GM12872 (cell line): Measurements from ENCODE around the gene APRT.
A peak's percentile ranks its signal among the peaks of the same experiment; 100 is the strongest.

Experiments used
- TF ChIP-seq, protein P1 (sequence below): IDR thresholded peaks from 3 replicates; pipeline ENCODE4 v1.5.1; 2011; ENCODE audit warnings: low read depth, mild to moderate bottlenecking, low read length, moderate library complexity; ENCODE audit not compliant: insufficient read depth

The APRT gene

DNA sequence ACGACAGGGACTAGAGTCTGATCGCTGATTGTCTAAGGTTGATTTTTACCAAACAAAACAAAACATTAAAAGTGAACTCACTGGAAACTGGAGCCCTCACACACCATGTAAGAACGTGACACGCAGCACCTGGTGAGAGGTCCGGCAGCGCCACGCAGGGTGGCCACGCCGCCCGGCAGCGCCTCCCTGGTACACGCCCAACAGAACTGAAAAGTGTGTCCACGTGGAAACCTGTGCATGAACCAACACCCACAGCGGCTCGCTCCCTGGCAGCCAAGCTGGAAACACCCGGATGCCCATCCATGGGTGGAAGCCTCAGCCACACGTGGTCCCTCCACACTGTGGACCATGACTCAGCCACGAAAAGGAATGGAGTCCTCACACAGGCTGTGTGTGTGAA, 35.9 kb upstream of the APRT start:
- TF ChIP-seq, protein P1, sequence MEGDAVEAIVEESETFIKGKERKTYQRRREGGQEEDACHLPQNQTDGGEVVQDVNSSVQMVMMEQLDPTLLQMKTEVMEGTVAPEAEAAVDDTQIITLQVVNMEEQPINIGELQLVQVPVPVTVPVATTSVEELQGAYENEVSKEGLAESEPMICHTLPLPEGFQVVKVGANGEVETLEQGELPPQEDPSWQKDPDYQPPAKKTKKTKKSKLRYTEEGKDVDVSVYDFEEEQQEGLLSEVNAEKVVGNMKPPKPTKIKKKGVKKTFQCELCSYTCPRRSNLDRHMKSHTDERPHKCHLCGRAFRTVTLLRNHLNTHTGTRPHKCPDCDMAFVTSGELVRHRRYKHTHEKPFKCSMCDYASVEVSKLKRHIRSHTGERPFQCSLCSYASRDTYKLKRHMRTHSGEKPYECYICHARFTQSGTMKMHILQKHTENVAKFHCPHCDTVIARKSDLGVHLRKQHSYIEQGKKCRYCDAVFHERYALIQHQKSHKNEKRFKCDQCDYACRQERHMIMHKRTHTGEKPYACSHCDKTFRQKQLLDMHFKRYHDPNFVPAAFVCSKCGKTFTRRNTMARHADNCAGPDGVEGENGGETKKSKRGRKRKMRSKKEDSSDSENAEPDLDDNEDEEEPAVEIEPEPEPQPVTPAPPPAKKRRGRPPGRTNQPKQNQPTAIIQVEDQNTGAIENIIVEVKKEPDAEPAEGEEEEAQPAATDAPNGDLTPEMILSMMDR, result no peak

DNA sequence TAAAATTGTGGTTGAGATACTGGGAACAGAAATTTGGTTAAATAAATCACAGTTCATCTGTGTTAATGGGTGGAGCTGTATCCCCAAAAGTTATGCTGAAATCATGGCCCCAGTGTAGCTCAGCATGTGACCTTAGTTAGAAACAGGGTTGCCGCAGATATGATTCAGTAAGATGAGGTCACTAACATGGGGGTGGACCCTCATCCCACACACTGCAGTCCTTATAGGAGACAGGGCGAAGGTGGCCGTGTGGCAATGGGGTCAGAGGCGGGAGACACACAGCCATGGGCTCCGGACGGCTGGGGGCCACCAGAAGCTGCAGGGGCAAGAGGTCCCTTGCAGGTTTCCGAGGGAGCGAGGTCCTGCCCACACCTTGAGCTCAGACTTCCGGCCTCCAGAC, 34.4 kb upstream of the APRT start:
- TF ChIP-seq, protein P1, result no peak

DNA sequence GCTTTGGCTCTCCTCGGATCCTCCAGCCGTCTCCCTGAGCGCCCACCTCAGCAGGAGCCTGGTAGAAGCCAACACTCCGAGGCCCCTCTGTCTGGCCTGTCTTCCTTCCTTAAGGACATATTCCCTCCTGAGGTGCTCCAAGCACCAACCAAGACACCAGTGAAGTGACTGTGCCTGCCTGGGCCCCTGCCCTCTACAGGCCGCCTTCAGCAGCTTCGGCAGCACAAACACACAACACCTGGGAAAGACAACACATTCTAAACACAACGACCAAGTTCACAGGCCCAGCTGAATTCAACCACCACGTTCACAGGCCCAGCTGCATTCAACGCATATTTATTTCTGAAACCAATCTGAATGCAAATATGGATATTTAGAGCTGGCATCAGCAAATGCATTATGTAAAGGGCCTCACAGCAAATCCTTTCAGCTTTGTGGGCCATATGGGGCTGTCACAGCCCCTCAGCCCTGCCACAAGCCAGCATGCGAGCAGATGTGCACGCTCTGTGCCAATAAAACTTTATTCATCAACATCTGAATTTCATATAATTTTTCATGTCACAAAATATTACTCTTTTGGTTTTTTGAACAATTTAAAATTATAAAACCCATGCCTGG, 32.8 kb upstream of the APRT start:
- TF ChIP-seq, protein P1, result 0 out of 3 replicates have a peak, but pooled peaks have one; percentile 14

DNA sequence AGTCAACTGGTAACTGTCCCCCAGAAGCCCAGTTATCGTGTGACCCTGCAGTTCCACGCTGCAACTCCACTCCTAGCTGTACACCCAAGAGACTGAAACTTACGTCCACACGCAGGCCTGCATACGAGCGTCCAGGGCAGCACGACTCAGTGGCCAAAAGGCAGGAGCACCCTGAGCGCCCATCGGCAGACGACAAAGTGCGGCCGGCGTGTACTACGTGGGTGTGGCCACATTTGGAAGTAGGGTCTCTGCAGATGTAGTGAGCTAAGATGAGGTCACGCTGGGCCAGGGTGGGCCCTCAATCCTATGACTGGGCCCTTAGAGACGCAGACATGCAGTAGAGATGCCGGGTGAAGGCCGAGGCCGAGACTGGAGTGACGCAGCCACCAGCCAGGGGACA, 31.5 kb upstream of the APRT start:
- TF ChIP-seq, protein P1, result no peak

DNA sequence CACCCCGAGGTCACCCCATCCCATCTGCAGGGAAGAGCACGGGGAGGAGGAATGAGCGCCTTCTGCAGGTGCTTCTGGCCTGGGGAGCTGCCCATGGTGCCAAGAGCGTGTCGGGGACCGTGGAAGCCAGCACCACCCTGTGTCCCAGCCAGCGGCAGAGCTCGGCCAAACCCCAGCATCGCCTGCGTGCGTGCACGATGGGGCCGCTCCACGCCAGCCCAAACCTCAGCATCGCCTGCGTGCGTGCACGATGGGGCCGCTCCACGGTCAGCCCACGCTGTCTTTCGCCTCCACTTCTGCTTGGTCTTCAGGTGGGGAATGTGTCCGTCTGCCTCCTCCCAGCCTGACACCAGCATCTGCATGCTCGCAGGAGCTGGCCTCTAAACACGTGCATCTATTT, 31.1 kb upstream of the APRT start:
- TF ChIP-seq, protein P1, result no peak

DNA sequence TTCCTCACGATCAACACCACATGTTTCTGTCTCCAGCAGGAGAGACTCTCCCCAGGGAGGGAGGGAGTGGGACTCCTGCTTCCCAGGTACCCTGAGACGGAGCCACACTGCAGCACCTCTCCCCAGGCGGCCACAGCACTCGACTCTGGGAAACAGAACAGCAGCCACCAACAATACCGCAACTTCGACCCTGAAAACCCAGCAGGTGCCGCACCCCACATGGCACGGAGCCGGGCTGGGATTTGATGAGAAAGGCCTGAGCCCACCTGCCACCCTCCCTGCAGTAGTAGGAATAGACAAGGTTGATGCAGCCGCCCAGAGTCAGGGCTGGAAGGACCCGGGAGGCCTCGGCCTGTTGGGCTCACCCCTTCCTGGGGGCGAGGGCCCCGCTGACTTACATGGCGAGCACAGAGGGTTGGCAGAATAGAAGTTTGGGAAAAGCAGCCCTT, 30.6 kb upstream of the APRT start:
- TF ChIP-seq, protein P1, result no peak

DNA sequence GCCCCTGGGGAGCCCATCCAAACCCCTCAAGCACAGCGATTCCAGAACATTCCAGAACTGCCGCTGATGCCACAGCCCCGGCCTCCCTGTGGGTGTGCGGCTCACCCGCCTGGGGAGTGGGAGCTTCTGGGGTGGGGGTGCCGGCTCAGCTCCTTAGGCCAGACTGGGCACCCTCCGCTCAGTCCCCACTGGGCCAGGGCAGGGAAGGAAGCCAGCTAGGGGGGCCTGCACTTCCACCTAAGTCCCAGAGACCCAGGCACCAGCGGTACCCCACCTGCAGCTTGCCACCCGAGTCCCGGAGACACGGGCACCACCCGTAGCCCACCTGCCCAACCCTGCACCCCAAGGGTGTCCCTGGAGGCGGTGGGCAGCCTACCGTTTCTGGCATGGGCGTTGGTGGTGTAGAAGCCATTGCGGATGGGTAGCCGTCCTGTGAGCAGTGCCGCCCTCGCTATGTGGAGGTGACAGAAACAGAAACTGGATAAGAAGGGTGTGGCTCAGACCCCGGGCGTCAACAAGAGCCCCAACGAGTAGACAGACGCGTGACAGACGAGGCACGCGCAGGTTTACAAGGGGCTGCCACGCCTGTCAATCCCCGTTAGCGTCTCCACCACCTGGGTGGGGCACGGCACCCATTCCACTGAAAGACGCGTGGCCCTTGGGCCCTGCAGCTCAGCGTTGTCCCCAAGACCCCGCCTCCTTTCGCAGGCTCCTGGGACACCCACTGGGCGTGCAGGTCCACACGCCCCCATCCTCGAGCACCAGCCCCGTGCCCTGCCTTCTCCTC, 30.0 kb upstream of the APRT start:
- TF ChIP-seq, protein P1, result no peak
